K562 (cell line): ENCODE measurements around the gene GPD1L. TPM values are rescaled to one million over a fixed set of nuclear protein-coding genes. Genes with fewer than 3 reads are reported as not detected.

Experiments used
- ATAC-seq: fragments of 200-7000 bp; cut with Tn5 transposase; 3 replicates; pipeline ENCODE4 v1.9.1; 2020; ENCODE audit warnings: moderate library complexity
- BruUV-seq: library from RNA; stranded (reverse); fragments of 400-500 nt; replicated peaks from 2 replicates; lab custom pipeline; 2021; lab: Mats Ljungman, UMichigan
- CTCF ChIA-PET: fragments of 300-600 bp; formaldehyde crosslinking; extraction: SDS; loops from one replicate; lab custom pipeline; 2021; ENCODE audit warnings: low intra/inter-chr PET ratio; lab: Yijun Ruan, JAX
- POLR2A ChIA-PET: fragments of 300-600, 350-650 bp; sonication (Branson Sonifier 250); formaldehyde crosslinking; extraction: SDS; loops from one replicate; lab custom pipeline; 2021; ENCODE audit warnings: antibody characterized with exemption, inconsistent platforms; lab: Yijun Ruan, JAX
- DNase-seq, 4 experiments: peaks; one replicate each; pipeline versions ENCODE4 v3.0.0 to v3.0.0-alpha.2; 2011 to 2018; ENCODE audit warnings: low spot score in 3 of 4, mixed read lengths in 3 of 4; ENCODE audit errors: extremely low read depth in 1 of 4
- FAIRE-seq: peaks from 2 replicates; lab custom pipeline; 2011; peaks lifted over from hg19 to GRCh38; lab: Jason Lieb, UNC
- H2AFZ ChIP-seq: 2 replicates; pipeline ENCODE4 v1.6.0; 2011; ENCODE audit warnings: low read depth, low read length, control low read depth, inconsistent platforms
- H3K27ac ChIP-seq: fragments of 200-600 bp; 3 replicates; pipeline ENCODE4 v1.8.0; 2011; ENCODE audit warnings: low read depth, mild to moderate bottlenecking, control low read depth, inconsistent platforms, low read length, moderate library complexity, mixed read lengths; ENCODE audit errors: extremely low read depth
- H3K27me3 ChIP-seq, 2 experiments: fragments of 300-600 bp in 1 of 2; 2 replicates in 1 of 2; 3 replicates in 1 of 2; pipeline versions ENCODE4 v1.6.0 to v1.8.0; 2011; ENCODE audit warnings: inconsistent platforms in 2 of 2, low read length in 2 of 2, mild to moderate bottlenecking in 1 of 2, mixed read lengths in 1 of 2, moderate library complexity in 1 of 2; ENCODE audit not compliant: control insufficient read depth in 2 of 2, insufficient read depth in 2 of 2
- H3K36me3 ChIP-seq: fragments of 300-600 bp; 3 replicates; pipeline ENCODE4 v1.8.0; 2011; ENCODE audit warnings: mild to moderate bottlenecking, low read length, inconsistent platforms; ENCODE audit not compliant: control insufficient read depth, insufficient read depth
- H3K4me1 ChIP-seq, 2 experiments: fragments of 200-600 bp in 1 of 2; replicated peaks in 1 of 2; 2 replicates in 1 of 2; 3 replicates in 1 of 2; pipeline versions ENCODE4 v1.5.1 to v1.8.0; 2011; ENCODE audit warnings: inconsistent platforms in 2 of 2, low read length in 2 of 2, mild to moderate bottlenecking in 1 of 2, mixed read lengths in 1 of 2, moderate library complexity in 1 of 2; ENCODE audit not compliant: control insufficient read depth in 2 of 2, insufficient read depth in 2 of 2
- H3K4me2 ChIP-seq: 2 replicates; pipeline ENCODE4 v1.6.1; 2011; ENCODE audit warnings: low read length, control low read depth, inconsistent platforms, mixed read lengths; ENCODE audit not compliant: insufficient read depth
- H3K4me3 ChIP-seq: fragments of 200-600 bp; sonication (generic), shearing (Covaris generic); 2 replicates; pipeline ENCODE4 v1.5.1; 2016; ENCODE audit warnings: control low read depth, inconsistent platforms
- H3K79me2 ChIP-seq: fragments of 200-600 bp; 3 replicates; pipeline ENCODE4 v1.8.0; 2011; ENCODE audit warnings: low read length, inconsistent platforms; ENCODE audit not compliant: control insufficient read depth, insufficient read depth
- H3K9ac ChIP-seq, 2 experiments: 2 replicates each; pipeline versions ENCODE4 v1.6.0 to v1.6.1; 2011; ENCODE audit warnings: low read depth in 2 of 2, low read length in 2 of 2, control low read depth in 1 of 2, inconsistent platforms in 1 of 2, mild to moderate bottlenecking in 1 of 2, mixed read lengths in 1 of 2; ENCODE audit not compliant: insufficient read depth in 1 of 2
- H3K9me1 ChIP-seq: one replicate; pipeline ENCODE4 v1.6.0; 2011; ENCODE audit warnings: inconsistent platforms, mild to moderate bottlenecking, low read length, moderate library complexity; ENCODE audit not compliant: control insufficient read depth, insufficient read depth
- H3K9me3 ChIP-seq: replicated peaks from 2 replicates; pipeline ENCODE4 v1.5.1; 2011; ENCODE audit warnings: low read depth, low read length, inconsistent platforms; ENCODE audit not compliant: control insufficient read depth, insufficient read depth
- H4K20me1 ChIP-seq: replicated peaks from 2 replicates; pipeline ENCODE4 v1.6.1; 2011; ENCODE audit warnings: low read length, inconsistent platforms, mixed read lengths; ENCODE audit not compliant: control insufficient read depth, insufficient read depth
- ARHGAP35 ChIP-seq: fragments of 450-650 bp; IDR thresholded peaks from 2 replicates; pipeline ENCODE4 v1.6.1; 2018; ENCODE audit not compliant: partially characterized antibody
- ESRRB ChIP-seq: fragments of 250-450 bp; sonication (Bioruptor Pico); IDR thresholded peaks from 2 replicates; pipeline ENCODE4 v1.5.0; 2020; ENCODE audit warnings: mild to moderate bottlenecking, moderate library complexity, borderline replicate concordance
- FOXK1 ChIP-seq: sonication (generic); formaldehyde crosslinking; IDR thresholded peaks from 2 replicates; pipeline ENCODE4 v1.8.0; 2022; ENCODE audit warnings: missing genetic modification reagents, mild to moderate bottlenecking, borderline replicate concordance
- PHB ChIP-seq: fragments of 250-450 bp; sonication (Bioruptor Pico); IDR thresholded peaks from 2 replicates; pipeline ENCODE4 v1.5.0; 2021
- RBBP5 ChIP-seq: fragments of 200-600 bp; sonication (generic); IDR thresholded peaks from 2 replicates; pipeline ENCODE4 v1.6.1; 2012; ENCODE audit warnings: borderline replicate concordance, mild to moderate bottlenecking, low read length, control low read depth, inconsistent platforms; ENCODE audit not compliant: insufficient read depth, poor library complexity, severe bottlenecking
- SREBF1 ChIP-seq: fragments of 150-350 bp; IDR thresholded peaks from 2 replicates; pipeline ENCODE4 v1.6.1; 2014; ENCODE audit warnings: antibody characterized with exemption, low read depth, low read length, borderline replicate concordance
- TBL1XR1 ChIP-seq, 2 experiments: IDR thresholded peaks; 2 replicates each; pipeline ENCODE4 v1.6.1; 2012; ENCODE audit warnings: improper control_type of control experiment in 2 of 2, low read length in 2 of 2, mild to moderate bottlenecking in 1 of 2
- TEAD4 ChIP-seq, 2 experiments: sonication (generic) in 1 of 2; formaldehyde crosslinking in 1 of 2; IDR thresholded peaks; 2 replicates each; pipeline versions ENCODE4 v1.6.1 to v1.8.0; 2012 to 2022; ENCODE audit warnings: borderline replicate concordance in 1 of 2, inconsistent platforms in 1 of 2, low read length in 1 of 2, mild to moderate bottlenecking in 1 of 2, missing genetic modification reagents in 1 of 2
- WGBS: fragments of 100-300 bp; shearing (Covaris generic); methylation state at CpG from one replicate; pipeline ENCODE4 v1.1.6; 2016; ENCODE audit warnings: low coverage, mixed read lengths; ENCODE audit not compliant: insufficient coverage; ENCODE audit errors: missing lambda C conversion rate; 5-methylcytosine and 5-hydroxymethylcytosine counted together
- in situ Hi-C: fragments of 300-500 bp; cut with MboI; formaldehyde crosslinking; loops from 4 replicates; pipeline ENCODE4 v1.15.0; 2018; ENCODE audit warnings: inconsistent platforms, mixed read lengths
- intact Hi-C: fragments of 100-400 bp; cut with micrococcal nuclease; formaldehyde crosslinking; loops from 2 replicates; pipeline ENCODE4 v1.14.2; 2022
- polyA plus RNA-seq, 8 experiments: library from polyadenylated mRNA; depleted of rRNA in 4 of 8; stranded (reverse) in 5 of 8; unstranded in 3 of 8; fragments of >200 nt; fragmentation: Nextera tagmentation in 2 of 8; fragmentation: Illumina TruSeq in 1 of 8; extraction: Ambion mirVana in 2 of 8; extraction: Trizol in 1 of 8; gene quantifications; 2 replicates each; pipeline versions ENCODE4 v1.2.1 to v1.2.3, GENCODE V29; 2011 to 2014; ENCODE audit warnings: inconsistent platforms in 1 of 8, missing spikeins in 1 of 8
- total RNA-seq, 7 experiments: library from RNA; depleted of rRNA in 6 of 7; stranded (reverse); fragments of >200 nt in 6 of 7; fragmentation: Illumina TruSeq in 2 of 7; extraction: Trizol in 2 of 7; gene quantifications; 2 replicates each; pipeline versions ENCODE4 v1.2.1 to v1.2.3, GENCODE V29; 2011 to 2021; ENCODE audit warnings: low replicate concordance in 1 of 7
- TF ChIP-seq, protein P1 (sequence below): fragments of 250-450 bp; sonication (Bioruptor Pico); IDR thresholded peaks from 2 replicates; pipeline ENCODE4 v1.9.0; 2021; ENCODE audit warnings: mild to moderate bottlenecking

Gene GPD1L
- total and polyA plus RNA-seq, 9 of the 15 experiments (the other 6 are each of a cell fraction or from before 2014, with no cell fraction given), result 1.6 to 17.3 (median 12.3) TPM

DNA sequence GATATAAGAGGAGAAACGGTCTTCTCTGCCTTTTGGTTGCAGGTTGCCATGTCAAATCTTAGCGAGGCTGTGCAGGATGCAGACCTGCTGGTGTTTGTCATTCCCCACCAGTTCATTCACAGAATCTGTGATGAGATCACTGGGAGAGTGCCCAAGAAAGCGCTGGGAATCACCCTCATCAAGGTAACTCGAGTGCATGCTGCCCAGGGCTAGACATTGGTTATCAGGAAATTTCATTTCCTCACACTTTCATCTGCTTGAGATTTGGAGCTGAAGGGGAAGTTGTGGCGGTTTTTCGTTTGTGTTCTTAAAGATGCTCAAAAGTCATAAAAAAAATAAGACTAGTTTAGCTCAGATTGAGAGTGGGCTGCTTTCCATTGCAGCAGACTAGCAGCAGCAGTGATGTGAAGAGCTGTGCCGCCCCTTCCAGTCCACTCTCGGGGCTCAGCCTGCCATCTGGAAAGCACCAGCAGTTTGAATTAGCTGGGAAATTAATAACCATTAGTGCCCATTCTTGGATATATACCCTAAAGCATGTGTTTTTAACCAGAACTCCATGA, 32.2 kb downstream of the GPD1L start:
- Histone ChIP-seq H3K27ac (no peak overlapping the region), H3K27me3 (no peaks in the 10 kb centered on the region; a peak in 1 of 5 replicates), H3K4me1 (peaks cover 0 to 15% of the 10 kb centered on the region in 2 experiments; a peak in 3 of 5 replicates), H3K79me2 (no peaks in the 10 kb centered on the region), H2AFZ (no peak overlapping the region), H3K9ac (no peak overlapping the region), H3K36me3 (no peaks in the 10 kb centered on the region), H3K9me3 (no peaks in the 10 kb centered on the region), H4K20me1 (no peaks in the 10 kb centered on the region), H3K4me3 (no peak overlapping the region), H3K9me1 (no peaks in the 10 kb centered on the region), H3K4me2 (no peak overlapping the region)
- DNase-seq (no peak), FAIRE-seq (no peak), ATAC-seq (no peak)
- no peak for TF ChIP-seq SREBF1
- no peak for TF ChIP-seq FOXK1 (CRISPR knock-in tag)
- no peak for TF ChIP-seq TBL1XR1 (IDR thresholded peaks at IDR 0.05; ENCODE audit: low read length in 2 of 2)
- no peak for TF ChIP-seq ESRRB (CRISPR knock-in tag)
- TF ChIP-seq RBBP5, result no peak
- TF ChIP-seq PHB, result no peak
- no peak for TF ChIP-seq ARHGAP35
- TF ChIP-seq, protein P1, sequence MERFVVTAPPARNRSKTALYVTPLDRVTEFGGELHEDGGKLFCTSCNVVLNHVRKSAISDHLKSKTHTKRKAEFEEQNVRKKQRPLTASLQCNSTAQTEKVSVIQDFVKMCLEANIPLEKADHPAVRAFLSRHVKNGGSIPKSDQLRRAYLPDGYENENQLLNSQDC (CRISPR knock-in tag), result no peak
- no peak for TF ChIP-seq TEAD4 (IDR thresholded peaks at IDR 0.05; ENCODE audit: low read length)
- no peak for TF ChIP-seq TEAD4 (CRISPR knock-in tag; IDR thresholded peaks at IDR 0.05; ENCODE audit: borderline replicate concordance)
- ChIA-PET CTCF (no interaction called here), POLR2A (interaction anchor here (0.8 kb wide), 1 partner anchor 21 kb away, joined by 3 read pairs; no protein-coding TSS in a partner anchor)
- BruUV-seq, result no TSS peak
- intact Hi-C loops (no loop called here), in situ Hi-C loops (loop anchor here (5.0 kb wide), 1 partner anchor 116 kb away; no protein-coding TSS in a partner anchor)
- 20% methylated on average over 8 of the region's 8 CpGs for WGBS
